Loucy (cell line): Measurements from ENCODE around the gene EEFSEC.

Source experiments
- CTCF ChIP-seq: fragments of 200-600 bp; sonication (generic); conservative IDR thresholded peaks from 2 replicates; pipeline ENCODE4 v1.5.1; 2014; ENCODE audit warnings: mild to moderate bottlenecking, antibody characterized with exemption, low read length
- EZH2phosphoT487 ChIP-seq: fragments of 200-600 bp; IDR thresholded peaks from 2 replicates; pipeline ENCODE4 v1.6.1; 2018; ENCODE audit warnings: antibody characterized with exemption, mild to moderate bottlenecking, moderate library complexity, borderline replicate concordance

GRCh38 chr3:128180436-128180835, 27.2 kb downstream of the EEFSEC start:
- TF ChIP-seq CTCF (no peak), EZH2phosphoT487 (no peak)
